ENCODE data around the gene DOCK3. TPM values are rescaled to one million over a fixed set of nuclear protein-coding genes. Genes with fewer than 3 reads are reported as not detected.

The DOCK3 gene
- total and polyA plus RNA-seq, 2 donors from 2014 or later = 0.49 to 0.54 TPM

- Histone ChIP-seq H3K9ac (ENCODE audit: low read length in 3 of 3) (peak overlapping the region; percentile 78 to 96 (median 84)), H3K9me3 (ENCODE audit: control insufficient read depth in 2 of 3, insufficient read depth in 1 of 3, low read length in 3 of 3) (no peaks in the 10 kb centered on the region), H3K27ac (ENCODE audit: low read depth in 2 of 2, low read length in 2 of 2) (peak overlapping the region; percentile 94 to 97), H3K4me3 (ENCODE audit: low read length in 3 of 3) (peak overlapping the region; percentile 85 to 93 (median 90)), H3K27me3 (ENCODE audit: control insufficient read depth, insufficient read depth, low read length) (no peaks in the 10 kb centered on the region), H3K4me1 (ENCODE audit: control insufficient read depth in 2 of 3, insufficient read depth in 2 of 3, low read depth in 1 of 3, low read length in 3 of 3) (peaks cover 7 to 21% (median 18%) of the 10 kb centered on the region in 3 donors), H3K36me3 (ENCODE audit: control insufficient read depth in 2 of 3, insufficient read depth in 3 of 3, low read length in 3 of 3) (peaks cover 0 to 9% (median 8%) of the 10 kb centered on the region in 3 donors)
- no peak for TF ChIP-seq CTCF (IDR thresholded peaks at IDR 0.05; ENCODE audit: borderline replicate concordance, extremely low read depth, insufficient read depth)
- FAIRE-seq = no peak
- no peak for DNase-seq
- intact Hi-C loops (cut with DNase I) = no loop called here
Measured at GRCh38 chr3:51384055-51384725, 709.5 kb downstream of the DOCK3 start.

GRCh38 chr3:51384726-51385473 lies 710.2 kb downstream of the DOCK3 start, which contains the start of gene MANF:
MANF (plus strand) TSS chr3:51385291; CDS start chr3:51385343, 52 bp downstream.
- peak; percentile 93 for FAIRE-seq
- TF ChIP-seq CTCF (IDR thresholded peaks at IDR 0.05; ENCODE audit: borderline replicate concordance, extremely low read depth, insufficient read depth) = peak; percentile 6
- intact Hi-C loops (cut with DNase I) = no loop called here
- Histone ChIP-seq H3K4me1 (ENCODE audit: control insufficient read depth in 2 of 3, insufficient read depth in 2 of 3, low read depth in 1 of 3, low read length in 3 of 3) (peaks cover 7 to 21% (median 18%) of the 10 kb centered on the region in 3 donors), H3K27ac (ENCODE audit: low read depth in 2 of 2, low read length in 2 of 2) (peak within 1 kb of the TSS; percentile 94 to 97), H3K9me3 (ENCODE audit: control insufficient read depth in 2 of 3, insufficient read depth in 1 of 3, low read length in 3 of 3) (no peaks in the 10 kb centered on the region), H3K36me3 (ENCODE audit: control insufficient read depth in 2 of 3, insufficient read depth in 3 of 3, low read length in 3 of 3) (peaks cover 0 to 9% (median 8%) of the 10 kb centered on the region in 3 donors), H3K9ac (ENCODE audit: low read length in 3 of 3) (peak within 1 kb of the TSS; percentile 78 to 96 (median 84)), H3K27me3 (ENCODE audit: control insufficient read depth, insufficient read depth, low read length) (no peaks in the 10 kb centered on the region), H3K4me3 (ENCODE audit: low read length in 3 of 3) (peak within 1 kb of the TSS; percentile 85 to 93 (median 90))
- DNase-seq = peak; percentile 98 to 100 (median 99)

- FAIRE-seq = no peak
- H3K4me1 ChIP-seq (ENCODE audit: control insufficient read depth in 2 of 3, insufficient read depth in 2 of 3, low read depth in 1 of 3, low read length in 3 of 3) = peaks cover 7 to 27% (median 25%) of the 10 kb centered on the region in 3 donors
- peak overlapping the region; percentile 41 to 75 (median 59) for H3K9ac ChIP-seq (ENCODE audit: low read length in 3 of 3)
- H3K27ac ChIP-seq (ENCODE audit: low read depth in 2 of 2, low read length in 2 of 2) = peak overlapping the region; percentile 53 to 77
- H3K36me3 ChIP-seq (ENCODE audit: control insufficient read depth in 2 of 3, insufficient read depth in 3 of 3, low read length in 3 of 3) = peaks cover 0 to 9% (median 8%) of the 10 kb centered on the region in 3 donors
- intact Hi-C loops (cut with DNase I) = no loop called here
- TF ChIP-seq CTCF (IDR thresholded peaks at IDR 0.05; ENCODE audit: borderline replicate concordance, extremely low read depth, insufficient read depth) = no peak
- peak in 3 of 5 donors; percentile 19 to 54 (median 30) for DNase-seq
- no peaks in the 10 kb centered on the region for H3K27me3 ChIP-seq (ENCODE audit: control insufficient read depth, insufficient read depth, low read length)
- peak overlapping the region; percentile 73 to 93 (median 75) for H3K4me3 ChIP-seq (ENCODE audit: low read length in 3 of 3)
- no peaks in the 10 kb centered on the region for H3K9me3 ChIP-seq (ENCODE audit: control insufficient read depth in 2 of 3, insufficient read depth in 1 of 3, low read length in 3 of 3)
Measured at GRCh38 chr3:51385621-51386091, 710.9 kb downstream of the DOCK3 start.

All from kidney (tissue), 14 donors.